CD14-positive monocyte (primary cell): ENCODE data around the gene STXBP4. TPM values are rescaled to one million over a fixed set of nuclear protein-coding genes. Genes with fewer than 3 reads are reported as not detected.

ENCODE experiments used
- DNase-seq, 3 donors: peaks; one replicate each; pipeline ENCODE4 v3.0.0-alpha.2; 2011 to 2022
- H2AFZ ChIP-seq: 2 replicates; pipeline ENCODE4 v1.6.0; 2012; ENCODE audit warnings: mild to moderate bottlenecking, low read depth, low read length, inconsistent platforms; ENCODE audit not compliant: insufficient read depth, poor library complexity, severe bottlenecking
- H3K27ac ChIP-seq, 2 donors: 1 replicate in 1 of 2; 2 replicates in 1 of 2; pipeline ENCODE4 v1.5.1; 2012 to 2013; ENCODE audit warnings: low read length in 2 of 2, control low read depth in 1 of 2, inconsistent platforms in 1 of 2, low read depth in 1 of 2, mild to moderate bottlenecking in 1 of 2
- H3K27me3 ChIP-seq, 2 donors: one replicate each; pipeline versions ENCODE4 v1.6.0 to v1.6.1; 2011 to 2013; ENCODE audit warnings: low read length in 2 of 2; ENCODE audit not compliant: control insufficient read depth in 2 of 2, insufficient read depth in 2 of 2
- H3K36me3 ChIP-seq, 2 donors: replicated peaks in 1 of 2; 1 replicate in 1 of 2; 2 replicates in 1 of 2; pipeline versions ENCODE4 v1.5.1 to v1.6.1; 2012 to 2013; ENCODE audit warnings: low read length in 2 of 2, control low read depth in 1 of 2, inconsistent platforms in 1 of 2, mild to moderate bottlenecking in 1 of 2; ENCODE audit not compliant: insufficient read depth in 2 of 2, control insufficient read depth in 1 of 2
- H3K4me1 ChIP-seq, 2 donors: 1 replicate in 1 of 2; 2 replicates in 1 of 2; pipeline versions ENCODE4 v1.5.1 to v1.6.1; 2012 to 2013; ENCODE audit warnings: low read length in 2 of 2, control low read depth in 1 of 2, inconsistent platforms in 1 of 2, mild to moderate bottlenecking in 1 of 2, moderate library complexity in 1 of 2; ENCODE audit not compliant: insufficient read depth in 2 of 2, control insufficient read depth in 1 of 2
- H3K4me2 ChIP-seq: replicated peaks from 2 replicates; pipeline ENCODE3; 2012; ENCODE audit warnings: low read length, moderate library complexity, mild to moderate bottlenecking; ENCODE audit not compliant: poor library complexity, severe bottlenecking; ENCODE audit errors: extremely low read depth
- H3K4me3 ChIP-seq, 3 experiments: fragments of 200-600 bp in 1 of 3; sonication (generic) in 1 of 3; replicated peaks in 1 of 3; 1 replicate in 2 of 3; 2 replicates in 1 of 3; pipeline ENCODE4 v1.5.1; 2011 to 2013; ENCODE audit warnings: low read length in 3 of 3, mild to moderate bottlenecking in 3 of 3, control low read depth in 2 of 3, low read depth in 2 of 3, inconsistent platforms in 1 of 3, moderate library complexity in 1 of 3
- H3K79me2 ChIP-seq: 2 replicates; pipeline ENCODE4 v1.6.0; 2012; ENCODE audit warnings: mild to moderate bottlenecking, control low read depth, inconsistent platforms, low read length, moderate library complexity; ENCODE audit not compliant: insufficient read depth
- H3K9ac ChIP-seq: 2 replicates; pipeline ENCODE4 v1.6.0; 2017; ENCODE audit warnings: low read length, mild to moderate bottlenecking; ENCODE audit not compliant: insufficient read depth, poor library complexity, severe bottlenecking
- H3K9me3 ChIP-seq, 2 donors: replicated peaks in 1 of 2; 1 replicate in 1 of 2; 2 replicates in 1 of 2; pipeline versions ENCODE4 v1.5.1 to v1.6.1; 2012 to 2013; ENCODE audit warnings: low read length in 2 of 2, control low read depth in 1 of 2; ENCODE audit not compliant: control insufficient read depth in 1 of 2, insufficient read depth in 1 of 2
- H4K20me1 ChIP-seq: 2 replicates; pipeline ENCODE4 v1.6.0; 2012; ENCODE audit warnings: mild to moderate bottlenecking, low read length, control low read depth, moderate library complexity; ENCODE audit not compliant: insufficient read depth
- H3K27ac Mint-ChIP-seq, 7 donors: one replicate each; pipeline ENCODE4 v1.8.0; 2020; ENCODE audit warnings: mild to moderate bottlenecking in 7 of 7, mixed read lengths in 7 of 7, moderate library complexity in 6 of 7, inconsistent platforms in 2 of 7
- H3K27me3 Mint-ChIP-seq, 3 donors: one replicate each; pipeline ENCODE4 v1.8.0; 2021 to 2022; ENCODE audit warnings: low read depth in 3 of 3, mild to moderate bottlenecking in 3 of 3, mixed read lengths in 3 of 3, moderate library complexity in 3 of 3, inconsistent platforms in 1 of 3
- H3K36me3 Mint-ChIP-seq, 2 donors: one replicate each; pipeline ENCODE4 v1.8.0; 2020; ENCODE audit warnings: mixed read lengths in 2 of 2, inconsistent platforms in 1 of 2, mild to moderate bottlenecking in 1 of 2
- H3K4me1 Mint-ChIP-seq: one replicate; pipeline ENCODE4 v1.8.0; 2020; ENCODE audit warnings: mild to moderate bottlenecking, mixed read lengths
- H3K4me3 Mint-ChIP-seq, 2 donors: one replicate each; pipeline ENCODE4 v1.8.0; 2020; ENCODE audit warnings: mild to moderate bottlenecking in 2 of 2, mixed read lengths in 2 of 2, moderate library complexity in 1 of 2
- H3K9me3 Mint-ChIP-seq, 7 donors: one replicate each; pipeline ENCODE4 v1.8.0; 2020 to 2022; ENCODE audit warnings: mixed read lengths in 7 of 7, mild to moderate bottlenecking in 6 of 7, moderate library complexity in 6 of 7, inconsistent platforms in 2 of 7
- CTCF ChIP-seq: fragments of 200-600 bp; IDR thresholded peaks from one replicate; pipeline ENCODE4 v1.8.0; 2022; ENCODE audit warnings: antibody characterized with exemption, mild to moderate bottlenecking
- WGBS: methylation state at CpG from one replicate; pipeline ENCODE4 v1.1.5; 2013; ENCODE audit warnings: missing lambda C conversion rate; ENCODE audit not compliant: insufficient coverage; 5-methylcytosine and 5-hydroxymethylcytosine counted together
- intact Hi-C, 2 donors: fragments of 100-400 bp; cut with micrococcal nuclease; formaldehyde crosslinking; loops; one replicate each; pipeline versions ENCODE4 v1.15.0 to v1.15.1; 2023
- polyA plus RNA-seq, 3 donors: library from polyadenylated mRNA; depleted of rRNA in 1 of 3; unstranded in 2 of 3; stranded (reverse) in 1 of 3; fragments of 300-500 nt in 2 of 3; fragments of >200 nt in 1 of 3; fragmentation: Illumina TruSeq in 2 of 3; gene quantifications; 1 replicate in 2 of 3; 2 replicates in 1 of 3; pipeline ENCODE4 v1.2.3, GENCODE V29; 2012 to 2021

Gene STXBP4
- polyA plus RNA-seq, 3 donors: 0.27 to 1.8 (median 0.44) TPM

GRCh38 chr17:55093353-55093752 lies 124.8 kb downstream of the STXBP4 start:
- Histone ChIP-seq H2AFZ (no peak overlapping the region), H3K27me3 (no peaks in the 10 kb centered on the region), H3K9me3 (no peaks in the 10 kb centered on the region), H3K4me1 (no peaks in the 10 kb centered on the region), H3K4me2 (no peak overlapping the region), H3K36me3 (no peaks in the 10 kb centered on the region), H3K4me3 (no peak overlapping the region), H4K20me1 (no peaks in the 10 kb centered on the region), H3K27ac (no peak overlapping the region), H3K9ac (no peak overlapping the region), H3K79me2 (no peaks in the 10 kb centered on the region)
- Mint-ChIP-seq H3K9me3 (no peaks in the 10 kb centered on the region), H3K4me1 (peaks cover 8% of the 10 kb centered on the region), H3K27me3 (no peaks in the 10 kb centered on the region), H3K36me3 (no peaks in the 10 kb centered on the region), H3K27ac (no peak overlapping the region), H3K4me3 (no peak overlapping the region)
- no peak for TF ChIP-seq CTCF
- DNase-seq: no peak
- intact Hi-C loops: no loop called here
- WGBS: no CpG with 5 or more reads among the region's 1 CpG

- intact Hi-C loops: no loop called here
Measured at GRCh38 chr17:55098765-55099164, 130.2 kb downstream of the STXBP4 start.

More at GRCh38 chr17:55098765-55099164, 130.2 kb downstream of the STXBP4 start:
- no peaks in the 10 kb centered on the region for H3K4me1 ChIP-seq
- no peaks in the 10 kb centered on the region for H3K4me1 Mint-ChIP-seq
- WGBS: no CpG with 5 or more reads among the region's 1 CpG
- no peak overlapping the region for H3K4me3 ChIP-seq
- H3K27me3 ChIP-seq: no peaks in the 10 kb centered on the region
- peaks cover 0 to 11% (median 4%) of the 10 kb centered on the region in 7 donors for H3K9me3 Mint-ChIP-seq
- no peaks in the 10 kb centered on the region for H3K79me2 ChIP-seq
- DNase-seq: no peak
- H4K20me1 ChIP-seq: no peaks in the 10 kb centered on the region
- H3K9me3 ChIP-seq: no peaks in the 10 kb centered on the region
- TF ChIP-seq CTCF: no peak
- no peak overlapping the region for H3K27ac Mint-ChIP-seq
- H2AFZ ChIP-seq: no peak overlapping the region
- no peaks in the 10 kb centered on the region for H3K36me3 Mint-ChIP-seq
- H3K4me3 Mint-ChIP-seq: no peak overlapping the region
- no peaks in the 10 kb centered on the region for H3K27me3 Mint-ChIP-seq
- no peak overlapping the region for H3K9ac ChIP-seq
- no peak overlapping the region for H3K4me2 ChIP-seq
- H3K27ac ChIP-seq: no peak overlapping the region
- H3K36me3 ChIP-seq: no peaks in the 10 kb centered on the region
